HG03025 (cell line): ENCODE data around the gene MTMR12.
A peak's percentile ranks its signal among the peaks of the same experiment; 100 is the strongest.

Experiments
- ATAC-seq: cut with Tn5 transposase; IDR thresholded peaks from one replicate; pipeline ENCODE4 v1.9.1; 2021; ENCODE audit warnings: mild to moderate bottlenecking, moderate library complexity; ENCODE audit not compliant: unreplicated experiment, low FRiP score

MTMR12 gene

GRCh38 chr5:32312595-32313332, at the start of gene MTMR12:
Gene MTMR12, minus strand, starts transcription at chr5:32312939. Its CDS starts 101 bp downstream, at chr5:32312838.
- ATAC-seq: peak; percentile 94

- ATAC-seq: no peak
These were observed 49.8 kb upstream of the MTMR12 start for GRCh38 chr5:32362527-32362926.

- ATAC-seq: no peak
These were observed 48.2 kb upstream of the MTMR12 start for GRCh38 chr5:32360906-32361305.

- ATAC-seq: no peak
These were observed 45.9 kb upstream of the MTMR12 start for GRCh38 chr5:32358611-32359010.

GRCh38 chr5:32357658-32358057, 44.9 kb upstream of the MTMR12 start:
- ATAC-seq: no peak

GRCh38 chr5:32355686-32356085, 42.9 kb upstream of the MTMR12 start:
- ATAC-seq: no peak

- ATAC-seq: no peak
These were observed 40.7 kb upstream of the MTMR12 start for GRCh38 chr5:32353420-32353819.

- ATAC-seq: no peak
These were observed 39.9 kb upstream of the MTMR12 start for GRCh38 chr5:32352685-32353084.

GRCh38 chr5:32346869-32347268, 34.1 kb upstream of the MTMR12 start:
- no peak for ATAC-seq

GRCh38 chr5:32343058-32343672, 30.4 kb upstream of the MTMR12 start:
- ATAC-seq: no peak

GRCh38 chr5:32342656-32343055, 29.9 kb upstream of the MTMR12 start:
- no peak for ATAC-seq

GRCh38 chr5:32339878-32340277, 27.1 kb upstream of the MTMR12 start:
- no peak for ATAC-seq

- ATAC-seq: no peak
These were observed 26.5 kb upstream of the MTMR12 start for GRCh38 chr5:32339198-32339597.

GRCh38 chr5:32332966-32333365, 20.2 kb upstream of the MTMR12 start:
- ATAC-seq: no peak

- ATAC-seq: no peak
These were observed 19.6 kb upstream of the MTMR12 start for GRCh38 chr5:32332361-32332760.

GRCh38 chr5:32331935-32332274, 19.2 kb upstream of the MTMR12 start:
- ATAC-seq: no peak

GRCh38 chr5:32331217-32331934, 18.6 kb upstream of the MTMR12 start:
- ATAC-seq: no peak

- no peak for ATAC-seq
These were observed 17.6 kb upstream of the MTMR12 start for GRCh38 chr5:32330126-32330971.

- ATAC-seq: no peak
These were observed 16.7 kb upstream of the MTMR12 start for GRCh38 chr5:32329395-32329834.

GRCh38 chr5:32326216-32326772, 13.6 kb upstream of the MTMR12 start:
- ATAC-seq: no peak
